ENCODE data around the gene BOC. TPM values are rescaled to one million over a fixed set of nuclear protein-coding genes. Genes with fewer than 3 reads are reported as not detected.

The BOC gene
- total RNA-seq, 1 donor = 22.8 TPM

GRCh38 chr3:113234688-113235260 lies 23.4 kb downstream of the BOC start:
- Histone ChIP-seq H3K27ac (ENCODE audit: low read depth, low read length) (no peak overlapping the region), H3K36me3 (ENCODE audit: insufficient read depth, low read length) (no peaks in the 10 kb centered on the region), H3K4me2 (ENCODE audit: insufficient read depth, low read length) (peak overlapping the region; percentile 9), H3K79me2 (ENCODE audit: insufficient read depth, low read length) (no peaks in the 10 kb centered on the region), H4K20me1 (ENCODE audit: insufficient read depth, low read length) (no peaks in the 10 kb centered on the region), H3K9me3 (ENCODE audit: low read depth, low read length) (no peaks in the 10 kb centered on the region), H3K4me1 (ENCODE audit: insufficient read depth, low read length) (peaks cover 28% of the 10 kb centered on the region), H3K4me3 (ENCODE audit: insufficient read depth, low read length) (no peak overlapping the region), H3K27me3 (ENCODE audit: insufficient read depth, low read length) (no peaks in the 10 kb centered on the region), H2AFZ (ENCODE audit: low read length) (peak overlapping the region; percentile 64)
- DNase-seq (ENCODE audit: insufficient read length, low spot score, missing footprints) = no peak
- no peak for TF ChIP-seq CTCF (IDR thresholded peaks at IDR 0.05; ENCODE audit: extremely low read depth, low read depth, low read length)

DNA sequence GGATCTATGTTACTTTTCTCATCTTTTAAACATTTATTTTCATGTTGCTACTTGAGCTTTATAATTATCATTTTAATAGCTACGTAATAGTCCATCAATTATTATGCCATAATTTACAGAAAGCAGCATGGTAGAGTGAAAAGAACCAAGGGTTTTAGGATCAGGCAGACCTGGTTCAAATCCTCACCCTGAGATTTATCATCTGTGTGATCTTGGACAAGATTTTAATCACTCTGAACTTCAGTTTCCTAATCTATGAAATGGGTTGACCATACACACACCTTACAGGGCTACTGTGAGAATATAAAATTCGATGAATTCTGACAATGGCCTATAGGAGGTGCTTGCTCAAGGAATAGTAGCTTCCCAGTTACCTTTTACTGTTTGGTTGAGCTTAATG lies 27.1 kb downstream of the BOC start:
- no peaks in the 10 kb centered on the region for H3K36me3 ChIP-seq (ENCODE audit: insufficient read depth, low read length)
- H4K20me1 ChIP-seq (ENCODE audit: insufficient read depth, low read length) = no peaks in the 10 kb centered on the region
- no peak overlapping the region for H3K27ac ChIP-seq (ENCODE audit: low read depth, low read length)
- no peak overlapping the region for H3K4me3 ChIP-seq (ENCODE audit: insufficient read depth, low read length)
- H3K4me1 ChIP-seq (ENCODE audit: insufficient read depth, low read length) = peaks cover 30% of the 10 kb centered on the region
- H3K79me2 ChIP-seq (ENCODE audit: insufficient read depth, low read length) = no peaks in the 10 kb centered on the region
- H3K4me2 ChIP-seq (ENCODE audit: insufficient read depth, low read length) = no peak overlapping the region
- DNase-seq (ENCODE audit: insufficient read length, low spot score, missing footprints) = no peak
- H3K27me3 ChIP-seq (ENCODE audit: insufficient read depth, low read length) = no peaks in the 10 kb centered on the region
- H3K9me3 ChIP-seq (ENCODE audit: low read depth, low read length) = no peaks in the 10 kb centered on the region
- no peak overlapping the region for H2AFZ ChIP-seq (ENCODE audit: low read length)
- no peak for TF ChIP-seq CTCF (IDR thresholded peaks at IDR 0.05; ENCODE audit: extremely low read depth, low read depth, low read length)

DNA sequence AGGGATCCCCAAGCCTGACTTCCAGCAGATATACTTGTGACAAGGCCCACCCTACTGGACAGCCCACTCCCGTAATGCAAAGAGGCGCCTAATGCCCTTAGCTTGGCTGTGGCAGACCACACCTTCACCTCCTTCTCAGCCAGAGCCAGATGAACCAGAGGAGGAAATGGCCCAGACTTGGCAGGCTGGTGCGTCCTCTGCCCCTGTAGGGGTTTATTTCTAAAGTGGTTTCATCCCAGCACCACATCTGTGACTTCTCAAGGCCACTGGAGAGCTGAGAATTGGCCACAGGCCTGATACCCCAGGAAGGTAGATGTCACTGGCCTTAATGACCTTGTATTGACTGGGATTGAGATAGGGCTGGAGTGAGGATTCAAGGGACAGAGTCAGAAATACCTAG lies 29.5 kb downstream of the BOC start:
- DNase-seq (ENCODE audit: insufficient read length, low spot score, missing footprints) = no peak
- Histone ChIP-seq H3K27ac (ENCODE audit: low read depth, low read length) (peak overlapping the region; percentile 86), H3K4me1 (ENCODE audit: insufficient read depth, low read length) (peaks cover 29% of the 10 kb centered on the region), H3K27me3 (ENCODE audit: insufficient read depth, low read length) (no peaks in the 10 kb centered on the region), H2AFZ (ENCODE audit: low read length) (no peak overlapping the region), H3K9me3 (ENCODE audit: low read depth, low read length) (no peaks in the 10 kb centered on the region), H4K20me1 (ENCODE audit: insufficient read depth, low read length) (no peaks in the 10 kb centered on the region), H3K36me3 (ENCODE audit: insufficient read depth, low read length) (no peaks in the 10 kb centered on the region), H3K4me2 (ENCODE audit: insufficient read depth, low read length) (no peak overlapping the region), H3K79me2 (ENCODE audit: insufficient read depth, low read length) (no peaks in the 10 kb centered on the region), H3K4me3 (ENCODE audit: insufficient read depth, low read length) (no peak overlapping the region)
- TF ChIP-seq CTCF (IDR thresholded peaks at IDR 0.05; ENCODE audit: extremely low read depth, low read depth, low read length) = no peak

- peak overlapping the region; percentile 55 for H3K4me3 ChIP-seq (ENCODE audit: insufficient read depth, low read length)
- no peaks in the 10 kb centered on the region for H4K20me1 ChIP-seq (ENCODE audit: insufficient read depth, low read length)
- no peaks in the 10 kb centered on the region for H3K79me2 ChIP-seq (ENCODE audit: insufficient read depth, low read length)
- H3K27me3 ChIP-seq (ENCODE audit: insufficient read depth, low read length) = no peaks in the 10 kb centered on the region
- no peak for DNase-seq (ENCODE audit: insufficient read length, low spot score, missing footprints)
- peak overlapping the region; percentile 83 for H2AFZ ChIP-seq (ENCODE audit: low read length)
- no peaks in the 10 kb centered on the region for H3K9me3 ChIP-seq (ENCODE audit: low read depth, low read length)
- H3K4me1 ChIP-seq (ENCODE audit: insufficient read depth, low read length) = peaks cover 35% of the 10 kb centered on the region
- no peaks in the 10 kb centered on the region for H3K36me3 ChIP-seq (ENCODE audit: insufficient read depth, low read length)
- no peak for TF ChIP-seq CTCF (IDR thresholded peaks at IDR 0.05; ENCODE audit: extremely low read depth, low read depth, low read length)
- peak overlapping the region; percentile 83 for H3K4me2 ChIP-seq (ENCODE audit: insufficient read depth, low read length)
- peak overlapping the region; percentile 86 for H3K27ac ChIP-seq (ENCODE audit: low read depth, low read length)
These were observed 30.1 kb downstream of the BOC start for GRCh38 chr3:113241292-113242095.

All from osteoblast (primary cell).